Epidermal melanocyte (primary cell): ENCODE data around the gene PIK3R5.
"Not testable (repeated sequence)": the region's sequence is repeated elsewhere in the genome, so short reads cannot be mapped to it uniquely, and the experiment has no call there.

ENCODE experiments used
- DNase-seq: peaks from one replicate; pipeline ENCODE4 v3.0.0; 2011; ENCODE audit warnings: low spot score; ENCODE audit not compliant: insufficient read length

PIK3R5 gene

DNA sequence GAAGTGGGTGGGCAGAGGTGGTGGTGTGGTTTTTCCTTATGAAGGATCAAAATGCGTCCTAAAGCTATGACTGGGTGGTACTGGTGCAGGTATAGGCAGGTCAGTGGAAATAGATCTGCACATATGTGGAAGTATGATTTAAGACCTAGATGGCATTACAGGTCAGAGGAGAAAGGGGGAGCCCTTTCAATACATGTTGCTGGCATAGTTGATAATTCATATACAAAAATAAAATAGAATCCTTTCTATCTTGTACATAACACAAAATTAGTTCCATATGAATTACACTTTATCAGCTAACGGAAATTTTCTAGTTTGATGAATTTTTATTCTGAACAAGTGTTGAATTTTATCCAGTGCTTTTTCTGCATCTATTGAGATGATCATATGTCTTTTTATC, 20.8 kb upstream of the PIK3R5 start:
- DNase-seq, result no peak

DNA sequence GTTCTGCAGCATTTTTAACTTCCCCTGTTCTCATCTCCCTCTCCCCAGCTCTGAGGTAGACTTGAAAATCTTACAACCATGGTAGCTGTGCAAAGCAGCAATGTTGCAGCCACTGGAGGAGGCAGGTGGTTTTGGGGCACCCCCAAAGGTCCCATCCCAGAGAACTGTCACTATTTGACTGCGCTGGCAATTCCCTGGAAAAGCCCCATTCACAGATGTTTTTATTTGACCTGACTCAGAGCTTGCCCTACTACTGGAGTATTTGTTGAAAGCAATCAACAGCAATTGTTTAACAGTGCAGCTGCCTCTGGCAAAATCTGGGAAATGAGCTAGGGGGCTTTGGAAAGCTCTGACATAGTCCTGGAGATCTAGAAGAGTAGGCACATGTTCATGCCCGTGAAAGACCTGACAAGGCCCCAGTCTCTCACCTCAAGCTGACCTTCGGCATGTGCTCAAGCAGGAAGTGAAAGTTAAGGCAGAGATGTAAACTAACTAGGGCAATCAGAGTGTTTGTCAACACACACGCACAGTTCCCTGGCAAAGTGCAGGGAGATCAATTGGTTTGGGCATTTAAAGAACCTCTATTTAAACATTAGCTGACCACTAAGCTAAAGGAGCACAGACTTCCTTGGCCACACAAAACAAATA, 19.7 kb upstream of the PIK3R5 start:
- DNase-seq, result no peak

DNA sequence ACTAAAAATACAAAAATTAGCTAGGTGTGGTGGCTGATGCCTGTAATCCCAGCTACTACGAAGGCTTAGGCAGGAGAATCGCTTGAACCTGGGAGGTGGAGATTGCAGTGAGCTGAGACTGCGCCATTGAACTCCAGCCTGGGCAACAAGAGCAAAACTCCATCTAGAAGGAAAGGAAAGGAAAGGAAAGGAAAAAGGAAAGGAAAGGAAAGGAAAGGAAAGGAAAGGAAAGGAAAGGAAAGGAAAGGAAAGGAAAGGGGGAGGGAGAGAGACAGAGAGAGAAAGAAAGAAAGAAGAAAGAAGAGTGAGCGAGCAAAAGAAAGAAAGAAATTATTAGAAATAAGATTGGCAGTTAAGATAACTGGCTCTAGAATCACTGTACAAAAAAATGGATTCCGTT, 18.7 kb upstream of the PIK3R5 start:
- DNase-seq, result not testable (repeated sequence)

DNA sequence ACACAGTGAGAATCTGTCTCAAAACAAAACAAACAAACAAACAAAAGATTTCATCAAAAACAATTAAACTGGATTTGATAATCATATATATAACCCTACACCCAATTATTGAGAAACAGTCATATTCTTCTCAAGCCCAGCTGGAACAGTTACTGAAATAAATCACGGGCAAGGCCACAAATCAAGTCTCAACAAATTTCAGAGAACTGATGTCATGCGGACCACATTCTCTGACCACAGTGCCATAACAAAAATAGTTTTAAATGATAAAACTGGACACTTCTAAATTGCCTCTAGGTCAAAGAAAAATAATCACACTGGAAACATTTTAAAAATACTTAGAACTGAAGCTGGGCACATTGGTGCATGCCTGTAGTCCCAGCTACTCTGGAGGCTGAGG, 15.9 kb upstream of the PIK3R5 start:
- no peak for DNase-seq

DNA sequence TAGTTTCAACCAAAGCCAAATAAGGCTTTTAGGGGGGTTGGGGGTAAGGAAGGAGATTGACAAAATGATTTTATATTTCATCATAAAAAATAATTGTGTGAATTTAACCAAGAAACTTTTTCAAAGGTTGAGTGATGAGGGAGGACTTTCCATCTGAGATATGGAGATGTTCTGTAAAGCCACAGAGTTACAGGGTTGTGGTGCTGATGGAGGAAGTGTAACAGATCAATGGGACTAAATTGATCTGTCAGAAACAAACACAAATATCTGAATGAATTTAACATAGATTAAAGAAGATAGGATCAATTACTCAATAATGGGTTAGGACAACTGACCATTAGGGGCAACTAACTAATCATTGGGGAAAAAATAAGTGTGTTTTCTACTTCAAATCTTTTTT, 14.2 kb upstream of the PIK3R5 start:
- no peak for DNase-seq

DNA sequence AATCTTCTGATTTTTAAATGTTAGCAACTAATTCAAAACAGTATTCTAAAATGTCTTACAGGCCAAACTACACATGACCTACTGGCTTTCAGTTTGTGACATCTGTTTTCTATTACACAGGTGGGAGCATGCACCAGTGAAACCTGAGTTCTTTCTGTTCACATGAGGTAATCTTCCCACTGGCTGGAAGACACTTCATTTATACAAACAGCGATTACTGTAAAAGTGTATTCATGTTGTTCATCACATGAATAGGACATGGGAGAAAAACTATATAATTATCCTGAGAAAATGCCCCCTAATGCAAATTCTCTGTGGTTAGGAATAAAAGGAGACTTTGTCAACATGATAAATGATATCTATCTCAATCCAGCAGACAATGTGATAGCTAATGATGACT, 11.1 kb upstream of the PIK3R5 start:
- DNase-seq, result no peak

DNA sequence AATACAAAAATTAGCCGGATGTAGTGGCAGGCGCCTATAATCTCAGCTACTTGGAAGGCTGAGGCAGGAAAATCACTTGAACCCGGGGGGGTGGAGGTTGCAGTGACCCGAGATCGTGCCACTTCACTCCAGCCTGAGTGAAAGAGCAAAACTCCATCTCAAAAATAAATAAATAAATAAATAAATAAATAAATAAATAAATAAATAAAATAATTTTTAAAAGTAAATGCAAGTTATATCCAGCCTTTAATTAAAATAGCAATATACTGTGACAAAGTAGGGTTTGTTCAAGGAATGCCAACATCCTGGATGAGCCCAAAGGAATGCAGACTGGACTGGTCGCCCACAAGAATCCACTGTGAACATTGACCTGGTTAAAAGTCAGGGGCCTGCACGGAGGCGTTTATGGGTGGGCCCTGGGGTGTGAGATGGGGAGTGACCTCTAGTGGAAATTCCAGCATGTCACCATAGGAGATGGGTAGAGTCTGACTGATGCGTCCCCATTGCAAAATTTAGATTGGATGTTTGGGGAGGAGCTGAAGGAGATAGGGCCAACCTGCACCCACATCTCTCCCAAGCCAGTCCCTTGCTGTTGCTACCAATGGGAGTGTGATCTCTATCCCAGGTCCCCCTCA, 9.7 kb upstream of the PIK3R5 start:
- DNase-seq, result no peak

DNA sequence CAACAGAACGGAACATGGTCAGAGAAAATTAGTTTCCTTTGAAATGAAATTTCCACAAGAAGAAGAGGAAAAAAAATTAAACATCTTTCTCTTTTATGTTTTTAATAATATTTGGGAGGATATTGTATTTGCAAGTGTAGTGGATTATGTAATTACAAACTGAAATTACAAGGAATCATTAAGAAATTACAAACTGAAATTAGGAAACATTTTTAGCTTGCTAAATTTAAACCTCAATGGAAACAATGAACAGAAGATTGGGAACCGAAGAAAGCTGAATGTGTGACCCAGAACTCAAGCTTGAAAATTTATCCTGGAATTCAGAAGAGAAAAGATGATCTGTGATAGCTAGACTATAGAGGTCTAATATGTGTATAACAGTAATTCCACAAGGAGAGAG, 4.4 kb upstream of the PIK3R5 start:
- DNase-seq, result no peak

DNA sequence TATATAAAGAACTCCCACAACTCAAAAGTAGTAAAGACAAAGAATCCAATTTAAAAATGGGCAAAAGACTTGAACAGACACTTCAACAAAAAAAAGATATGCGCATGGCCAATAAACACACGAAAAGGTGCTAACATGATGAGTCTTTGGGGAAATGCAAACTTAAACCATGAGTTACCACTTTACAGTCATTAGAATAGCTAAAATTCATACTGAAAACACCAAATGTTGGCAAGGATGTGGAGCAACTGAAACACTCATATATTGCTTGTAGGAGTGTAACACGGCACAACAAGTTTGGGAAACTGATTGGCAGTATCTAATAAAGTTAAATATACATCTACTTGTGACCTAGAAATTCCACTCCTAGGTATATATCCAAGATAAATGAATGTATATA, 3.0 kb upstream of the PIK3R5 start:
- DNase-seq, result no peak

DNA sequence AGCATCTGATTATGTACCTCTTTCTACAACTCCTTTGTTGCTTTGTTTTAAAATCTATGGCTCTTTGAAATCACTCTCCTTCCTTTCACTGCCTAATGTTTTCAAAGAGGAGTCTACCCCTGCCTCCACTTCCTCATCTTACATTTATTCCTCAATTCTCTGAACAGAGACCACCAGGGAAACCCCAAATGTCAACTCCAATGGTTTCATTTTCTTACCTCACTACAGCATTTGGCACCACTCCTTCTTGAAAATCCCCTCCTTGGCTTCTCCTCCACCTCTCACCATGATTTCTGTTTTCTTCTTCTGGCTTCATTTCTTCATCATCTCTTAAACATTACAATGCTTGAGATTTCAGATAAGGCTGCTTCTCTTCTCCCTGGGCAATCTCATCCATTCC, 2.4 kb upstream of the PIK3R5 start:
- DNase-seq, result no peak

DNA sequence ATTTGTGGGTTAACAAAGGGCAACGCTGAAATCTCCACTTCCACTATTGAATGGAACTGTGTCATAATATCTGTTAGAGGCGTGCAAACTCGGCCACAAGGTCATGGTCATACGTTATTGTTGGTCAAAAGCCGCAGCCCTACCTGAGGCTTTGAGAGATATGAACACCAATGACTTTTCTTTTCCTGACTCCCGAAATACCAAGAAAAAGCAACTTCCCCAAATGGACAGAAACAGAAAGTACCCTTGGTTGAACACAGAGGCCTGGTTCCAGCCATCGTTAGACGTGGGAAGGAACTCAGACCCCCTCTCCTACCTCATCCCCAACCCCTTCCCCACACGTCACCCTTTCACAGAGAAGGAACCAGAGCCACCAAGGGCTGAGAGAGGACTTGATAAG, 1.4 kb upstream of the PIK3R5 start:
- no peak for DNase-seq

DNA sequence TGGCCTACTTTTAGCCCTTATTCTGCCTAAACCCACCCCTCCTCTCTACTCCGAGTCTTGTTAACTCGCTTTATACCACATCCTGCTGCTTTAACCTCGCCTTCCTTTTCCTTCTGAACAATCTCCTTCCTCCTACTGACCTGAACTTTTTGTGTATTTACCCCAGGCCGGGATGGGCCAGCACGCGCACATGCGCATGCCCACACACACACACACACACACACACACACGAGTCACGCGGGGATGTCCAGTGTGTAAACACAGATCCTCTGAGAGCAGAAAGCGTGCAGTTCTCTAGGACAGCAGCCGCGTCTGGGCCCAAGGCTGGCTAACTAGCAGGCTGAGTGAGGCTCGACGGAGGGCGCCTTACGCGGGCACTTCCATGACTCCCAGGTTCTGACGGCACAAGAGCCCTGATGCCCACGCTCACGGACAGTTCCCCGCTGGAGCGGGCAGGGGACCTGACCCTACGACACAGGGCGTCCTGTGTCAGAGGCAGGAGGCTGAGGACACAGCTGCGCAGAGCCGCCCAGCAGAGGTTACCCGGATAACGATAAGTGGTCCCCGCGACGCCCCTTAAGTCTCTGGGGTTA, 610 bp downstream of the PIK3R5 start:
- no peak for DNase-seq

DNA sequence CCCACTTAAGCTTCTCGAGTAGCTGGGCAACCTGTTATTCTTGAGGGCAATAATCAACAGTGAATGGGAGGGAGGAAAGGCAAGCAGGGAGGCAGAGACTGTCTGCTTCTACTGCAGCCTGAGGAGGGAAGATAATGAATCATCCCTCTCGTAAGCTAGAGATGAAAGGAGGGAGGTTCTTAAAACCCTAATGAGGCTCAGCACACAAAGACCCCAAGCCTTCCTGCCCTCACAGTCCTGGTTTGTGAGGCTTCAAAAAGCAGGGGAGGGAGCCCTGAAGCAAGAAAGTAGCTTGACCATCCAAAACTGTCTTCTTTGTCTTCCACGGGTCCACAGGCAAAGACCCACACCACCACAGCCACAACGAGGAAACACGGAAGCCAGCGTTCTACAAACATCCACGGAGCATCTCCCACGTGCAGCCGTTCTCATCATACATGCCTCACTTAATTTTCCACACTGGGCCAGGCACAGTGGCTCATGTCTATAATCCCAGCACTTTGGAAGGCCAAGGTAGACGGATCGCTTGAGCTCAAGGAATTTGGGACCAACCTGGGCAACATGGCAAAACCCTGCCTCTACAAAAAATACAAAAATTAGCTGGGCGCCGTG, 1.8 kb downstream of the PIK3R5 start:
- DNase-seq, result no peak

DNA sequence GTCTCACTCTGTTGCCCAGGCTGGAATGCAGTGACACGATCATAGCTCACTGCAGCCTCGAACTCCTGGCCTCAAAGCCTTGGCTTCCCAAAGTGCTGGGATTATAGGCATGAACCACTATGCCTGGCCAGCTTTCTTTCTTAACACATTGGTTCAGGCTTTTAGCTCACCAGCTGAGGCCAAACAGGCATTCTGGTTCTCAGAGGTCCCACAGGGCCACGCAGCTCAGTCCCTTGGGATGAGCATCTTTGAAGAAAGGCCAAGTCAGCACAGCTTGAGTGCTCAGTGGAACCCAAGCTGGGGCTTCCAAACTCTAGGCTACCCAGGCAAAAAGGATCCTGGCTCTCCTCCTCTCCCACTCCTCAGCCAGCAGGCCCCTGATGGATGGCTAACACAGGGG, 2.5 kb downstream of the PIK3R5 start:
- no peak for DNase-seq

DNA sequence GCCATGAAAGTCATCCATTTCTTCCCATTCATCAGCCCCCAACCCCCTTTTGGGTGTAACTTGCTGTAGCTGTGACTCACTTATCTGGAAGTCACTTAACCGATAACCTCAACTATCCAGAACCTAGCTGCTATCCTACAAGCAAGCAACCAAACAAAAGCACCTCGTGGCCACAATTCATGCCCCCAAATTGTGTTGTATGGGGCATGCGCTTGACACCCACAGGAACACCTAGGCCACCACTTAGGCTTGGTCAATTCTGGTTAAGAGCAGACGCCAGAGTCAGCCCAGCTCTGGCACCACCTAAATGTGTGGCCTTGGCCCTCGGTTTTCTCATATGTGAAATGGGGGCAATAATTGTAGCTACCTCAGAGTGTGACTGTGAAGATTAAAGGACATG, 3.7 kb downstream of the PIK3R5 start:
- no peak for DNase-seq

DNA sequence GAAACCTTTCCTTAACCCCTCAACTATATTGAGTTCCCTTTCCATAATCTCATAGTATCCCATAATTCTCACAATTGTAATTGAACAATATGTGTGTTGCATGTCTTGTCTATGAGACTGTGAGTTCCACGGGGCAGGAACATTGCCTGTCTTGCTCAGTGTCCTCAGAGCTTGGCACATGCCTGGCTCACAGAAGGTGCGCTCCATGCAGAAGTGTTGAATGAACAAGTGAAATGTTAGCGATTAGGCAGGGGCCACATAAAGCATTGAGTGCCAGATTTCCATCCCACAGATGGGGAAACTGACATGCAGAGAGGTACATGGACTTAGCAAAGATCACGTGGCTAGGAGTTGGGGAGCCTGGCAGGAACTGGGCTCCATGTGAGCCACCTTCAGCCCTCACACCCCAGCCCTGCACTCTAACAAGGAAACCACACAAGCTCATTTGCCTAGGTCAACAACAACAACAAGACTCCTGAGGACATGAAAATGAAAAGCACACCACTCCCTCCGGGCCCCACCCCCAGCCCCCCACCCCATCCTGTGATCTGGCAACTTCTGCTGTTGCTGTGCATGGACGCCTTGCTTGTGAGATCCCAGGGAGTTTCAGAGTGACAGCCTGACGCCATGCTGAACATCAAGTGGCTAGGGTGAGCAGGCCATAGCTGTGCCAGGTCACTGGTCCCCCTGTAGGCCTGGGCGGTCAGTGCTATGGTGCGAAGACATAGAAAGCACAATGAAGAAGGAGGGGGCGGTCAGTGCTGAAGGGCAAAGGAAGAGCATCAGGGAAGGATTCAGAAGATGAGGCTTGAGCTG, 5.0 kb downstream of the PIK3R5 start:
- DNase-seq, result no peak

DNA sequence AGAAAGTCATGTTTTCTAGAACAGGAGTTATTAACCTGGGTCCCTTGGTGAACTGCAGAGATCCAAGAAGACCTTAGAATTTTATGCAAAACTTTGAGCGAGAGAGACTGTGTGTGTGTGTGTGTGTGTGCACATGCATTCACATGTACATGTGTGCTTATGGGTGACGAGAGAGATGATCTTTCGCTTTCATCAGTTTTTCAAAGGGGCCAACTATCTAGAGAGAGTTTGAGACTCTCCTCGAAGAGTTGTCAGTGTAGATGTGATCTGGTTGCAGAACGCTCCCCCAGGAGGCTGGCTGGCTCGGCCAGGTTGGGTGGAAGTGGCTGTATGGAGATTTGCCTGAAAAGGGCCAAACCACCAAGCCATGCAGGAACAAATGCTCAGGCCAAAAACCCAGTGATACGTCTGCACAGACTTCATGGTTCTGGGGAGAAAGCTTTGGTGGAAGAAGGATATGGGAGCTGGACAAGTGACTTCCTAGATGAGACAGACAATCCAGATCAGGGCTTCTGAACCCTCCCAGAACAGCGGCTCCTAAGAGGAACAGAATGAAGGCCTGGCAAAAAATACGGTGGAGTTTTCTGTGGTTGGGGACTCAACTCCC, 6.1 kb downstream of the PIK3R5 start:
- no peak for DNase-seq

DNA sequence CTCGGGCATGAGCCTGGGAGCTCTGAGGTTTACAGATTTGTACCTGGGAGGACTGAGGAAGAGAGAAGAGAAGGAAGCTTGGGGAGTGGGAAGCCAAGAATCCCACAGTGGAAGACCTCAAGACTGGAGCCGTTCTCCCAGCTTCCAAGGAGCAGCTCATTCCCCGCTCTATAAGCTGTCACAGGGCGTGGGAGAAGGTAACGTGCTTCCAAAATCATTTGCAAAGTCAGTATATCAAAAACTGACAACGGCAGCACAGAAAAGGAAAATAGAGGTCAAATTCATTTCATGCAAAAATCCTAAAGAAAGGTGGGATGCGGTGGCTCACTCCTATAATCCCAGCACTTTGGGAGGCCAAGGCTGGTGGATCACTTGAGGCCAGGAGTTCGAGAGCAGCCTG, 7.8 kb downstream of the PIK3R5 start:
- no peak for DNase-seq

DNA sequence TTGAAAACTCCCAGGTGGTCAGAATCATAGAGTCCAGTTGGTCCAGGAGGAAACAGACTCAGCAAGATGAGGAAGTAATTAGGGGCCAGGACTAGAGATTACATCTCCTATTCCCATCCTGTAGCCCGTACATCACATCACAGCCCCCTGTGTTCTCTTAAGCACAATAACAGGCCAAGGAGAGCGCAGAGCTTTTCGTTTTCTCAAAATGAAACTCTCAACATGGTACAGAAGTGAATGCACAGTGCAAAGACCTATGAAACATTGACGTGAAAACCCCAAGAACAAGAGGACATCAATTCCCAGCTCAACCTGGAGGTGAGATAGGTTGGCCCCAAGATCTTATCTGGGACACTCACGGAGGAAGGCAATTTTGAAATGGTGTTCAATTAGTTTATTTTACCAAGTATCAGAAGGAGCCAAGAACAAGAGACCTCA, 9.0 kb downstream of the PIK3R5 start:
- no peak for DNase-seq

DNA sequence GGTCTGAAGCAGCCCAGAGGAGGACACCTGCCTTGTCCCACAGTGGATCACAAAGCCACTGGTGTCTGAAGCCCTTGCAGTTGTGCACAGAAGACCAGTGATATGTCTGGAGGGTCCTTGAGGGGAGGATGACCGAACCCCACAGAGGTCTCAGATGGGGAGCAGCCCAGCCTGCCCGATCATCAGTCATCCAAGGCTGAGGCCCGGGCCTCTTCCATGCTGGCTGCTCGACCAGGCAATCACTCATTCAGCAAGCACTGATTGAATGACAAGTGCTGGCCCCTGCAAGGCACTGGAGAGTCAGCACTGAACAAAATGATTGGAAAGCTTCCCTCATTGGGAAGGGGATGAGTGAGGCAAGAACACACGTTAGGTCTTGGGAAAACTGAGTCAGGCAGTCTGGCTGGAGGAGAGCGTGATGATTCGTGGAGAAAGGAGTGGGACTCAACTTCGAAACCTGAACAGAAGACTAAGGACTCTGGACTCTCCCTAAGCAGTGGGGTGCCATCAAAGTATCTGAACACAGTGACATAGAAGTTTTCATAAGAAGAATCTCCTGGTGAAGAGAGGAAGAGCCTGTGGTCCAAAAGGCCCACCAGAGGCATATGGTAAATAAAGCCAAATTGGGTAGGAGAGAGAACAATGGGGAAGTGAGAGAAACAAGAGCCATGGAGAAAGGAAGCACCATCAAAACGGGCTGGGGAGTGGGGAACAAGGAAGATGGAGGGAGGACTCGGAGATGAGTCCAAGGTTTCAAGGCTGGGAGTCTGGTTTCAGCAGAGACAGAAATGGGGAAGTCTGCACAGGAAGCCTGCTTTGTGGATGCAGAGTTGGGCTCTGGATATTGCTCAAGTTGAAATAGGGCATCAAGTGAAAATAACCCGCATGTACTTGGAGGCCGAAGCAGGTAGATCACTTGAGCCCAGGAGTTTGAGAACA, 10.2 kb downstream of the PIK3R5 start:
- no peak for DNase-seq
